Testis (tissue), 2 donors: Measurements from ENCODE around the gene ZNF367.

Experiments used
- CTCF ChIP-seq, 3 experiments: fragments of 450-650 bp in 2 of 3; fragments of 200-600 bp in 1 of 3; sonication (generic) in 1 of 3; IDR thresholded peaks; one replicate each; pipeline ENCODE4 v1.5.1; 2016 to 2019; ENCODE audit warnings: antibody characterized with exemption in 3 of 3, mild to moderate bottlenecking in 2 of 3, moderate library complexity in 1 of 3
- POLR2A ChIP-seq: fragments of 450-650 bp; IDR thresholded peaks from one replicate; pipeline ENCODE4 v1.6.1; 2017; ENCODE audit warnings: antibody characterized with exemption, mild to moderate bottlenecking, moderate library complexity

GRCh38 chr9:96436456-96437126 is 18.4 kb upstream of the ZNF367 start:
- no peak for TF ChIP-seq CTCF (IDR thresholded peaks at IDR 0.05)
- no peak for TF ChIP-seq POLR2A
